ENCODE results near the gene AK4.

AK4 gene

DNA sequence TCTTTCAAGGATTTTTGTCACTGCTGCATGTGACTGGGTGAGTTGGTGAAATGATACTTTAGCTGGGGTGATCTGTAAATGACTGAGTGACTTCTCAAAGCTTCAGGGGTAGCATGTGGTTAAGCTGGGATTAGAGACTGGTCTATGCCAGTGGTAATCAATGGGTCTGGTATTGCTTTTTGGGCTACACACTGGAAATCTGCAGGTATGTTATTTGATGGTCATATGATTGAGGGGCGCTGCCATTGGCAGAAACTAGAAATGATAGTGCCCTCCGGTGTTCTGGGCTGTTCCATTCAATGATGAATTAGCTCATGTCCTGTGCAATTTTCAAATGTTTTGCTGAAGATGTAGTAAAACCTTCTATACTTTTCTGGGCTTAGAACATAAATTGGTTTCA, 121.6 kb downstream of the AK4 start:
- no peak for TF ChIP-seq FOXK2 (IDR thresholded peaks at IDR 0.05)
- no peak for TF ChIP-seq SUZ12 (IDR thresholded peaks at IDR 0.05)
- TF ChIP-seq ARNT (IDR thresholded peaks at IDR 0.05) = no peak
- TF ChIP-seq FOXM1 (IDR thresholded peaks at IDR 0.05; ENCODE audit: borderline replicate concordance) = no peak
- TF ChIP-seq SP1 (IDR thresholded peaks at IDR 0.05) = no peak
- no peak for TF ChIP-seq ZNF384 (IDR thresholded peaks at IDR 0.05)
- no peak for TF ChIP-seq LEF1 (IDR thresholded peaks at IDR 0.05; ENCODE audit: borderline replicate concordance)
- TF ChIP-seq HDGF (IDR thresholded peaks at IDR 0.05; ENCODE audit: borderline replicate concordance) = no peak
- no peak for TF ChIP-seq ELF4 (IDR thresholded peaks at IDR 0.05)
- TF ChIP-seq FOXA1 (IDR thresholded peaks at IDR 0.05) = no peak
- no peak for TF ChIP-seq BHLHE40 (IDR thresholded peaks at IDR 0.05; ENCODE audit: borderline replicate concordance)
- TF ChIP-seq TARDBP (IDR thresholded peaks at IDR 0.05) = no peak
- no peak for TF ChIP-seq NFRKB (IDR thresholded peaks at IDR 0.05)
- TF ChIP-seq, protein P1, sequence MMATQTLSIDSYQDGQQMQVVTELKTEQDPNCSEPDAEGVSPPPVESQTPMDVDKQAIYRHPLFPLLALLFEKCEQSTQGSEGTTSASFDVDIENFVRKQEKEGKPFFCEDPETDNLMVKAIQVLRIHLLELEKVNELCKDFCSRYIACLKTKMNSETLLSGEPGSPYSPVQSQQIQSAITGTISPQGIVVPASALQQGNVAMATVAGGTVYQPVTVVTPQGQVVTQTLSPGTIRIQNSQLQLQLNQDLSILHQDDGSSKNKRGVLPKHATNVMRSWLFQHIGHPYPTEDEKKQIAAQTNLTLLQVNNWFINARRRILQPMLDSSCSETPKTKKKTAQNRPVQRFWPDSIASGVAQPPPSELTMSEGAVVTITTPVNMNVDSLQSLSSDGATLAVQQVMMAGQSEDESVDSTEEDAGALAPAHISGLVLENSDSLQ (IDR thresholded peaks at IDR 0.05) = no peak
- no peak for TF ChIP-seq CTBP1 (IDR thresholded peaks at IDR 0.05; ENCODE audit: borderline replicate concordance)
- TF ChIP-seq L3MBTL2 (conservative IDR thresholded peaks at IDR 0.05) = no peak
- DNase-seq (ENCODE audit: extremely low spot score) = no peak
- POLR2A ChIA-PET = interaction anchor here (1.2 kb wide), 1 partner anchor 15 kb away, joined by 5 read pairs; no protein-coding TSS in a partner anchor
- CTCF ChIA-PET = interaction anchor here (0.6 kb wide), 1 partner anchor 169 kb away, joined by 3 read pairs; no protein-coding TSS in a partner anchor

DNA sequence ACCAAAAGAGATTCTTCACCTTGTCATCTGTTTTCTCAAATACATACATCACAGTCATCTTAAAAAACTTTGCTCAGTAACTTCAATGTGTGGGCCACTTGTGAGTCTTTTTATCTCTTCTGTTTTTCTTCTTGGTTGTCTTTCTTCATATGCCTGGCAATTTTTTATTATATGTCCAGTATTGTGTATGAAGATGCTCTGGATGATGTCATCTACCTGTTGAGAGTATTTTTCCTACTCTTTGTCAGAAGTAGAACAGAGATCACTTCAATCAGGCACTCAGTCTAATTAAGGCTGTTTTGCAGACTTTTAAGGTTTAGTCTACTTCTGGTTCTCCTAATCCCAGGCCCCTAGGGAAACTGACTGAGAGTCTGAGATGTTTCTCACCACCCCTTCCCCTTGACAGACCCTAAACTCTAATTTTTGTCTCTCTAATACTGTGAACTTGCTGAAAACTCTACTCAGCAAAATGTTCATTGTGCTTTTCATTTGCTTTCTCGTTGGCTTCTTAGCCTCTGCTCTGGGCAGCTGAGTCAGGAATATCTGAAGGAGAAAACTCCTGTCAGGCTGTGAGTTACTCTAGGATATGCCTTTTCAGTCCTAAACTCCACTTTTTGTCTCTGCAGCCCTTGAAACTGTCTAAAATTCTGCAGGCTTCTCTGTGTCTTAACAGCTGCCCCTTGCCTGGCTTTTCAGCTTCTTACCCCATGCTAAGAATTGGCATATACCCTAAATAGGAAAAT, 128.4 kb downstream of the AK4 start:
- no peak for DNase-seq (ENCODE audit: extremely low spot score)
- ChIA-PET CTCF (no interaction called here), POLR2A (no interaction called here)
- TF ChIP-seq SUZ12 (IDR thresholded peaks at IDR 0.05) (no peak), HDGF (IDR thresholded peaks at IDR 0.05; ENCODE audit: borderline replicate concordance) (no peak), SP1 (IDR thresholded peaks at IDR 0.05) (no peak), LEF1 (IDR thresholded peaks at IDR 0.05; ENCODE audit: borderline replicate concordance) (no peak), TARDBP (IDR thresholded peaks at IDR 0.05) (no peak), ZNF384 (IDR thresholded peaks at IDR 0.05) (no peak)

DNA sequence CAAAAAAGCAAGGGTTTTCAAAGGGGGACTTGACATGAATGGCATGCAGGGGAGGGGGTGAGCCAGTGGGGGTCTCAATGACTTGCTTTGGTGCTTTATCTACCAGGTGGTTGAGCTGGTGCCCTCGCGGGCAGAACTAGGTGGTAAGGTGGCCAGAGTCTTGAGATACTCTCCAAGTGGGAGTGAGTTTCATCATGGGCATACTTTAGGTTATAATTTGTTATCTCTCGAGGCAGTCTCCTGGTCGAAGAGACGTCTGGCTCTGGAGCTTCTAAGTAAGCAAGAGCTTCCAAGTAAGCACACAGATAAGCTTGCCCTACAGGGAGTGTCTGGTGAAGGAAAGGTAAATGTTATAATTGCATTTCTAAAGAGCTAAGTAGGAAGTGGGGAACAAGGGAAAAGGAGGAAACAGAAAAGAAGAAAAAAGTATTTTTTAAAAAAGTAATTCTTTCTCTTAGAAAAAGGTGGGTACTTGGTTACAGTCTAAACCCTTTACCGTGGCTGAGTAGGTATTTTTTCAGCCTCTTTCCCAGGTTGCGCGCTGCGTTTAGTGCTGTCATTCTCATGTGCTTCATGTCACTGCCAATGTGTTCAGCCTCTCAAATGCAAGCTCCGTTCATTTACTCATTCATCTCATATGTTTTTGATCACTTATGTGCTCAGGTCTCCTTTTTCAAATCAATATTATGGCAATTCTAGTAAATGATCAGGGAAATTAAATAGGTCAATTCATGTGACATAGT, 129.8 kb downstream of the AK4 start:
- no peak for DNase-seq (ENCODE audit: extremely low spot score)
- POLR2A ChIA-PET = no interaction called here
- CTCF ChIA-PET = interaction anchor here (0.7 kb wide), 1 partner anchor 13 kb away, joined by 3 read pairs; no protein-coding TSS in a partner anchor
- TF ChIP-seq HDGF (IDR thresholded peaks at IDR 0.05; ENCODE audit: borderline replicate concordance) (no peak), SUZ12 (IDR thresholded peaks at IDR 0.05) (no peak), NFRKB (IDR thresholded peaks at IDR 0.05) (no peak), BHLHE40 (IDR thresholded peaks at IDR 0.05; ENCODE audit: borderline replicate concordance) (no peak), FOXA1 (IDR thresholded peaks at IDR 0.05) (no peak), LEF1 (IDR thresholded peaks at IDR 0.05; ENCODE audit: borderline replicate concordance) (no peak), L3MBTL2 (conservative IDR thresholded peaks at IDR 0.05) (no peak), ZNF384 (IDR thresholded peaks at IDR 0.05) (no peak), FOXM1 (IDR thresholded peaks at IDR 0.05; ENCODE audit: borderline replicate concordance) (no peak), ARNT (IDR thresholded peaks at IDR 0.05) (no peak), CTBP1 (IDR thresholded peaks at IDR 0.05; ENCODE audit: borderline replicate concordance) (no peak), FOXK2 (IDR thresholded peaks at IDR 0.05) (no peak), TARDBP (IDR thresholded peaks at IDR 0.05) (no peak), SP1 (IDR thresholded peaks at IDR 0.05) (no peak), ELF4 (IDR thresholded peaks at IDR 0.05) (no peak)
- TF ChIP-seq, protein P1 (IDR thresholded peaks at IDR 0.05) = no peak

DNA sequence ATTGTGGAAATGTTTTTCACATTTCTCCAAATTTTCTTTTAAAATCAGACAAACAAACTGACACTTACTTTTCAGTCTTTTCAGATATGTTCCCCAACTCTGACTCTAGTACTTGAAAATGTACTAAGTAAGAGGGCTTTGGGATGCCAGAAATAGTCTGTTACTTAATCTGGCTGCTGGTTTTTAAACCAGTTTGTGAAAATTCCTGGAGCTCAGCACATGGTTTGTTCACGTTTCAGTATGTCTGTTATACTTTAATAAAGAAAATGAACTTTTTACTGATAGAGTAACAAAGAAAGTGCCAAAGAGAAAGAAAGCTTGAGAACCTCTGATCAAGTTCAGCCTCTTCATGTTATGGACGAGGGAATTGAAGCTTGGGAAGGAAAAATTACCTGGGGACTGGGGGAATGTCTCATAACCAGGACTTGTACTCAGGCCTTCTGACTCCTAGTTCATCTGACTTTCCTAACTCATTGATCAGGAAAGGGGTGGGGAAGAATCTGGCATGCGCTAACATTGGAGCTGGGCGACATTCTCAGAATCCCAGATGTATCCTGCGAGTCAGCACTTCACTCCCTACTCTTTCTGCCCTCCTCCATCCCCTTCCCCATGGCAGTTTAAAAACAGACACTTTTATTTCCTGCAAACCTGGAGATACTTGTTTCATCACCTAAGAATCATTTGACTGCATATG, 130.5 kb downstream of the AK4 start:
- DNase-seq (ENCODE audit: extremely low spot score) = no peak
- TF ChIP-seq BHLHE40 (IDR thresholded peaks at IDR 0.05; ENCODE audit: borderline replicate concordance) (no peak), HDGF (IDR thresholded peaks at IDR 0.05; ENCODE audit: borderline replicate concordance) (no peak), TARDBP (IDR thresholded peaks at IDR 0.05) (no peak), L3MBTL2 (conservative IDR thresholded peaks at IDR 0.05) (no peak), ELF4 (IDR thresholded peaks at IDR 0.05) (no peak), SP1 (IDR thresholded peaks at IDR 0.05) (no peak), NFRKB (IDR thresholded peaks at IDR 0.05) (no peak), SUZ12 (IDR thresholded peaks at IDR 0.05) (no peak), FOXA1 (IDR thresholded peaks at IDR 0.05) (no peak), FOXM1 (IDR thresholded peaks at IDR 0.05; ENCODE audit: borderline replicate concordance) (no peak), FOXK2 (IDR thresholded peaks at IDR 0.05) (no peak), LEF1 (IDR thresholded peaks at IDR 0.05; ENCODE audit: borderline replicate concordance) (no peak)
- TF ChIP-seq, protein P1 (IDR thresholded peaks at IDR 0.05) = no peak
- ChIA-PET POLR2A (no interaction called here), CTCF (no interaction called here)

DNA sequence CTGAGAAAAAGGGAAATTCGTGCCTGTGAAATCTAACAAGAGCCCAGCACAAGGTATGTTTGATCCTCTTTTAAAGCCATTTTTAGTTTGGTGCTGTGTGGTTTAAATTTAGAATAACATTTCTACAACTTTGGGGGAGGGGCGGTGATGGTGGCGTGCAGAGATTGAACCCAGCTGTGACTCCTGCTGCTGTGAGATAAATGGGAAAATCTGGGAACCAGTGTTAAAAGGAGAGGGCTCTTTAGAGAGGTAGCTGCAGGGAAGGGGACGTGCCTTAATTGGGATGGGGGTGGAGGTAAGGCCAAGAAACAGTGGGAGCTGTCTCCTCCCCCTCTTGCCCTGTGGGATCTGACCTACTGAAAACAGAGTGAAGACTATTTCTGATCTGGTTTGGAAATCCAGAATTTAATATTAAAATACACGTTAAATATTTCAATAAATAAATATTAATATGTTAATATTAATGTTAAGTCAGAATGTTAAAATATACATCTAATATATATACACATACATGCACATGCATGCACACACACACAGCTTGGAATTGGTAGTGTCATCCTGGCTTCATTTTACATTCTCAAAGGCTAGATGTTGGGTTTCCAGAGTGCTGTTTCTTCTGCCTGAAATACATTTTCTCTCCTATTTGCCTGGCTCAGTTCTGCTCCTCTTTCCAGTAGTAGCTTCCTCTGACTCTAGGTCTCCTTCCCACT, 131.2 kb downstream of the AK4 start:
- DNase-seq (ENCODE audit: extremely low spot score) = no peak
- ChIA-PET CTCF (no interaction called here), POLR2A (no interaction called here)
- TF ChIP-seq FOXM1 (IDR thresholded peaks at IDR 0.05; ENCODE audit: borderline replicate concordance) (no peak), NFRKB (IDR thresholded peaks at IDR 0.05) (no peak), FOXA1 (IDR thresholded peaks at IDR 0.05) (no peak), L3MBTL2 (conservative IDR thresholded peaks at IDR 0.05) (no peak), TARDBP (IDR thresholded peaks at IDR 0.05) (no peak), LEF1 (IDR thresholded peaks at IDR 0.05; ENCODE audit: borderline replicate concordance) (no peak), ELF4 (IDR thresholded peaks at IDR 0.05) (no peak), BHLHE40 (IDR thresholded peaks at IDR 0.05; ENCODE audit: borderline replicate concordance) (no peak), ZNF384 (IDR thresholded peaks at IDR 0.05) (no peak), SUZ12 (IDR thresholded peaks at IDR 0.05) (no peak), SP1 (IDR thresholded peaks at IDR 0.05) (no peak), CTBP1 (IDR thresholded peaks at IDR 0.05; ENCODE audit: borderline replicate concordance) (no peak), FOXK2 (IDR thresholded peaks at IDR 0.05) (no peak), HDGF (IDR thresholded peaks at IDR 0.05; ENCODE audit: borderline replicate concordance) (no peak), ARNT (IDR thresholded peaks at IDR 0.05) (no peak)
- TF ChIP-seq, protein P1 (IDR thresholded peaks at IDR 0.05) = no peak
